ENCODE data around the gene KRT78. TPM values are rescaled to one million over a fixed set of nuclear protein-coding genes. Genes with fewer than 3 reads are reported as not detected.
"Not testable (repeated sequence)": the region's sequence is repeated elsewhere in the genome, so short reads cannot be mapped to it uniquely, and the experiment has no call there.

Gene KRT78
- total RNA-seq, 1 experiment from 2014 or later = not detected

- DNase-seq (ENCODE audit: low read depth) = peak; percentile 95
- in situ Hi-C loops (cut with HindIII; ENCODE audit: low pct_unique_long_range_greater_than_20kb, low sequenced_read_pairs) = no loop called here
Measured at GRCh38 chr12:52873832-52874572, 25.2 kb upstream of the KRT78 start.

DNA sequence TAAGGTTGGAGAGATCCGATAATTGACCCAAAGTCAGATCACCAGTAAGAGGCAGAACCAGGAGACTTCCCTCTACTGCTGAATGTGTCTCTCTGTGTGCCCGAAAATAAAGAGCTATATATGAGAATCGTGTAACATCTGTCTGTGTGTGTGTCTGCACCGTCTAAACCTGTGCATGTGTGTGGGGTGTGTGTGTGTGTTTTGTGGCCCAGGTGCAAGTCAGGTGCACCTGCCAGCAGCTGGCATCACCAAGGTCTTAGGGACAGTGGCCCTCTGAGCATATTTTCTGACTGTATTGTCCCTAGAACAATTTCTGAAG lies 24.7 kb upstream of the KRT78 start:
- DNase-seq (ENCODE audit: low read depth) = no peak
- in situ Hi-C loops (cut with HindIII; ENCODE audit: low pct_unique_long_range_greater_than_20kb, low sequenced_read_pairs) = no loop called here

GRCh38 chr12:52872644-52873389 lies 24.0 kb upstream of the KRT78 start:
- in situ Hi-C loops (cut with HindIII; ENCODE audit: low pct_unique_long_range_greater_than_20kb, low sequenced_read_pairs) = no loop called here
- DNase-seq (ENCODE audit: low read depth) = no peak

GRCh38 chr12:52871291-52872039 lies 22.7 kb upstream of the KRT78 start:
- peak; percentile 73 for DNase-seq (ENCODE audit: low read depth)
- in situ Hi-C loops (cut with HindIII; ENCODE audit: low pct_unique_long_range_greater_than_20kb, low sequenced_read_pairs) = no loop called here

DNA sequence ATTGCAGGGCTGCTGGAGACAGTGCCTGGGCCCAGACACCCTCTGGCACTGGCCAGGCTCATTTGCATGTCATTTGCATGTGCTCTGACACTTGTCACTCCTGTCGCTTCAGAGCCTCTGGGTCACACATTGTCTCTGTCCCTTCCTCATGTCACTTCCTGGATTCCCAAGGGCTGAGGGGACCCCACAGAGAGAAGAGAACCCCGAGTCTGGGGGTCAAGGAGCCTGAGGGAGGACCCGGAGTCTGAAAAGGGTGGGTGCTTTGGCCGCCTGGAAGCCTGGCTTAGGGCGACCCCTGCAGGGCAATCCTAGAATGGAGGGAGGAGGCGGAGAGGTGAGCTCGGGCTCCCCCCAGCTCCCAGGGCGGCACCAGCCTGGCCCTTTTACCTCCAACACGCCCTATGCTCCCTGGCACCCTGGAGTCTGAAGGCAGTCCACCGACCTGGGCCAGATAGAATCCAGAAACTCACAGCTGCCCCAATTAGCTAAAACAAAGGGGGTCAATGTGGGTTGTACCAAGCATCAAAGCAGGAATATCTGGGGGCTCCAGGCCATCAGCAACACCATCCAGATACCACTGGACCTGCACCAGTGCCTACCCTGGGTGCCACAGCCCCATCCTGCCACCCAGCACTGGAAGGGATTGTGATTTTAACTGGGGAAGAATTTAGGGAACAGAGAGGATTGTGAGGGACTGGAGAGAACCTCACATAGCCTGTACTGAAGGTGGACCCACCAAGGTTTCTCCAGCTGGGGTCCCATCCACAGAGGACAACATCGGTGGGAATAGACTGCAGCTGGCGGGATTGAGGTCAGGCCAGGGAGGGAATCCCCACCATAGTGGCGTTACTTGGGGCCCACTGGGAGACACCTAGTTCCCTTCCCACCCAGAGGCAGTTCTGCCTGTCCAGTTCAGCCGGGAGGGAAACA lies 21.8 kb upstream of the KRT78 start:
- in situ Hi-C loops (cut with HindIII; ENCODE audit: low pct_unique_long_range_greater_than_20kb, low sequenced_read_pairs) = no loop called here
- peak; percentile 58 for DNase-seq (ENCODE audit: low read depth)

GRCh38 chr12:52867642-52868041 lies 18.8 kb upstream of the KRT78 start:
- no peak for DNase-seq (ENCODE audit: low read depth)
- in situ Hi-C loops (cut with HindIII; ENCODE audit: low pct_unique_long_range_greater_than_20kb, low sequenced_read_pairs) = no loop called here

GRCh38 chr12:52867152-52867551 lies 18.4 kb upstream of the KRT78 start:
- no peak for DNase-seq (ENCODE audit: low read depth)
- in situ Hi-C loops (cut with HindIII; ENCODE audit: low pct_unique_long_range_greater_than_20kb, low sequenced_read_pairs) = no loop called here

GRCh38 chr12:52865090-52865944 lies 16.5 kb upstream of the KRT78 start:
- peak; percentile 80 for DNase-seq (ENCODE audit: low read depth)
- in situ Hi-C loops (cut with HindIII; ENCODE audit: low pct_unique_long_range_greater_than_20kb, low sequenced_read_pairs) = no loop called here

GRCh38 chr12:52862023-52862422 lies 13.2 kb upstream of the KRT78 start:
- in situ Hi-C loops (cut with HindIII; ENCODE audit: low pct_unique_long_range_greater_than_20kb, low sequenced_read_pairs) = no loop called here
- DNase-seq (ENCODE audit: low read depth) = no peak

- in situ Hi-C loops (cut with HindIII; ENCODE audit: low pct_unique_long_range_greater_than_20kb, low sequenced_read_pairs) = no loop called here
- no peak for DNase-seq (ENCODE audit: low read depth)
Measured at GRCh38 chr12:52861511-52861910, 12.7 kb upstream of the KRT78 start.

GRCh38 chr12:52860102-52860823 lies 11.5 kb upstream of the KRT78 start:
- DNase-seq (ENCODE audit: low read depth) = peak; percentile 41

DNA sequence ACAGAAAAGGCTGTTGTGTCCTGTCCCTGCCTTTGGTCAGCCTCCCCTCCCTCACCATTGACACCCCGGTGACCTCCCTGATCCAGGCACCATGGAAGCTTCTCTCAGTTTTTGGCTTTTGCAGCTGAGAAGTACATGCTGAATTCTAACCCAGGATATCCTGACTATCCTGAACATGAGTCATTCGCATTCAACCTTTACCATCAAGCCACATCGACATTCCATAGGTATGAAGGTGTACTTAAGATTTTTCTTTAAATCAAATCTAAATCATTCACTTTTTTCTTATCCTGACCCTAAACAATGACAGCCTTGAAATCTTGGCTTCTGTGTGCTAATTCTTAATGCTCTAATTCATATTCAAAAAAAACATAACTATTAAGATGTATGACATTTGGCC lies 8.7 kb upstream of the KRT78 start:
- in situ Hi-C loops (cut with HindIII; ENCODE audit: low pct_unique_long_range_greater_than_20kb, low sequenced_read_pairs) = no loop called here
- no peak for DNase-seq (ENCODE audit: low read depth)

More at GRCh38 chr12:52860102-52860823, 11.5 kb upstream of the KRT78 start:
- in situ Hi-C loops (cut with HindIII; ENCODE audit: low pct_unique_long_range_greater_than_20kb, low sequenced_read_pairs) = no loop called here

DNA sequence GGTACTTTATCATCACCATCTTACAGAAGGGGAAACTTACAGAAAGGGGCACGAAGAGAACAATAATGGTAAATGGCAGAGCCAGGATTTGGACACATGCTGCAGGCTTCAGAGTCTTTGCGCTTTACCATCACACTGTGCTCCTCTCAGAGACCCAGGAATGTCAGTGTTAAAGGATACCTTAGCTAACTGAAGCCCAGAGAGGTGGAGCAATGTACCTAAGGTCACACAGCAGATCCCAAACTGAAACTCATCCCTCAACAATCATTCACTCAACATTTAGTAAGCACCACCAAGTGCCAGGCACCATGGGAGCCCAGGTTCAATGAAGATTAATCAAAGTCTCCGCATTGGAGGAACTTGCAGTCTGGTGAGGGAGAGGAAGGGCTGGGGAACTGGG lies 8.0 kb upstream of the KRT78 start:
- in situ Hi-C loops (cut with HindIII; ENCODE audit: low pct_unique_long_range_greater_than_20kb, low sequenced_read_pairs) = no loop called here
- no peak for DNase-seq (ENCODE audit: low read depth)

DNA sequence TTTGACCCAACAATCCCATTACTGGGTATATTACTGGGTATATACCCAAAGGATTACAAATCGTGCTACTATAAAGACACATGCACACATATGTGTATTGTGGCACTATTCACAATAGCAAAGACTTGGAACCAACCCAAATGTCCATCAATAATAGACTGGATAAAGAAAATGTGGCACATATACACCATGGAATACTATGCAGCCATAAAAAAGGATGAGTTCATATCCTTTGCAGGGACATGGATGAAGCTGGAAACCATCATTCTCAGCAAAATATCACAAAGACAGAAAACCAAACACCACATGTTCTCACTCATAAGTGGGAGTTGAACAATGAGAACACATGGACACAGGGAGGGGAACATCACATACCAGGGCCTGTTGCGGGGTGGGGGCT lies 7.3 kb upstream of the KRT78 start:
- in situ Hi-C loops (cut with HindIII; ENCODE audit: low pct_unique_long_range_greater_than_20kb, low sequenced_read_pairs) = not testable (repeated sequence)

GRCh38 chr12:52851787-52852186 lies 3.0 kb upstream of the KRT78 start:
- in situ Hi-C loops (cut with HindIII; ENCODE audit: low pct_unique_long_range_greater_than_20kb, low sequenced_read_pairs) = no loop called here
- DNase-seq (ENCODE audit: low read depth) = no peak

More for the DNA sequence above, 7.3 kb upstream of the KRT78 start:
- DNase-seq (ENCODE audit: low read depth) = not testable (repeated sequence)

DNA sequence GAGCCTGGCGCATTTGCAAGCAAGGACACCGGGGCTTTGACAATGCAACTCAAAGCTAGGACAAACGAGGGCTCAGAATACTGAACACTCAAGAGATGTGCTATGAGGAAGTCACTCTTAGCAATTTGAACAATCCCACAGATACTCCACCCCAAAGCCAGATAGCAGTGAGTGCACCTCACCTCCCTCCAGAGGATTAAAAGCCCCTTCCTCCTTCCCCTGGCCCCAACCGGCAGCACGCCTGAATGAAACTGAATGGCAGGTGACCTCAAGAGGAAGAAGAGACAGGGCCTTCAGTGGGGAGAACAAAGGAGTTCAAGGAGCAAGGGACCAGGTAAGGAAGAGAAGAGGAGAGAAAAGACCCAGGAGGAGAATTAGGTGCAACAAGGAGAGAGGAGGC lies 1.9 kb upstream of the KRT78 start:
- in situ Hi-C loops (cut with HindIII; ENCODE audit: low pct_unique_long_range_greater_than_20kb, low sequenced_read_pairs) = no loop called here
- DNase-seq (ENCODE audit: low read depth) = no peak

DNA sequence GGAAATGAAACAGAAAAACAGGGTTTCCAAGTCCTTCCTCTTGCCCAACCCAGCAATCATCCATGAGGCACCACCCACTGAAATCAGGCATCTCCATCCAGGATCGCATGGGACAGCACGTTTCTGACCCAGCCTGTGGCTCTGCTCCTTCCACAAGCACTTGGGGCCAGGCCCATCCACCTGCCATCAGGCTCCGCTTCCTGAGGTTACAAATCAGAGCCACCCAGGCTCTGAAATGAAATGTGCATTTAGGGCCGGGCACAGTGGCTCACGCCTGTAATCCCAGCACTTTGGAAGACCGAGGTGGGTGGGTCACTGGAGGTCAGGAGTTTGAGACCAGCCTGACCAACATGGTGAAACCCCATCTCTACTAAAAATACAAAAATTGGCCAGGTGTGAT lies 717 bp upstream of the KRT78 start:
- no peak for DNase-seq (ENCODE audit: low read depth)
- in situ Hi-C loops (cut with HindIII; ENCODE audit: low pct_unique_long_range_greater_than_20kb, low sequenced_read_pairs) = no loop called here
